GM12864 (cell line): ENCODE results near the gene HLA-DQB2.

ENCODE experiments used
- DNase-seq: peaks from one replicate; pipeline ENCODE4 v3.0.0-alpha.2; 2011; ENCODE audit warnings: low read depth
- H3K4me3 ChIP-seq: 2 replicates; pipeline ENCODE4 v1.5.1; 2011; ENCODE audit warnings: mild to moderate bottlenecking, low read depth, low read length, control low read depth
- TF ChIP-seq, protein P1 (sequence below): IDR thresholded peaks from 2 replicates; pipeline ENCODE4 v1.5.1; 2011; ENCODE audit warnings: low read depth, mild to moderate bottlenecking, moderate library complexity, low read length, control low read depth, inconsistent platforms; ENCODE audit errors: missing control alignments

Gene HLA-DQB2

DNA sequence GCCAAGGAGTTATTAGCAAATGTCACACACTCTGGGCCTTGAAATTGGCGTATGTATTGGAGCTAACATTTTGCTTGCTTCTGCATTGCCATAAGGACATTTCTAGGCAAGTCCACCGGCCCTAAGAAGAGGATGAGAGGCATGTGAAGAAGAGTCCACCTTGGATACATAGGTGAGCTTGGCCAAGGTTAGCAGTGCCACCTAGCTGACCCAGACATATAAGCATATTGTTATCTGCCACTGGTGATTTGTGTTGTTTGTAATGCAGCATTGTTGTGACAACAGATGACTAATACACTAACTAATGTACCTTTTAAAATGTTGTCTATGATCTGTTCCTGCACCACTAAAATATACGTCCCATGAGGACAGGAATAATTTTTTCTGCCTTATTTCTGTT, 46.9 kb downstream of the HLA-DQB2 start:
- TF ChIP-seq, protein P1, sequence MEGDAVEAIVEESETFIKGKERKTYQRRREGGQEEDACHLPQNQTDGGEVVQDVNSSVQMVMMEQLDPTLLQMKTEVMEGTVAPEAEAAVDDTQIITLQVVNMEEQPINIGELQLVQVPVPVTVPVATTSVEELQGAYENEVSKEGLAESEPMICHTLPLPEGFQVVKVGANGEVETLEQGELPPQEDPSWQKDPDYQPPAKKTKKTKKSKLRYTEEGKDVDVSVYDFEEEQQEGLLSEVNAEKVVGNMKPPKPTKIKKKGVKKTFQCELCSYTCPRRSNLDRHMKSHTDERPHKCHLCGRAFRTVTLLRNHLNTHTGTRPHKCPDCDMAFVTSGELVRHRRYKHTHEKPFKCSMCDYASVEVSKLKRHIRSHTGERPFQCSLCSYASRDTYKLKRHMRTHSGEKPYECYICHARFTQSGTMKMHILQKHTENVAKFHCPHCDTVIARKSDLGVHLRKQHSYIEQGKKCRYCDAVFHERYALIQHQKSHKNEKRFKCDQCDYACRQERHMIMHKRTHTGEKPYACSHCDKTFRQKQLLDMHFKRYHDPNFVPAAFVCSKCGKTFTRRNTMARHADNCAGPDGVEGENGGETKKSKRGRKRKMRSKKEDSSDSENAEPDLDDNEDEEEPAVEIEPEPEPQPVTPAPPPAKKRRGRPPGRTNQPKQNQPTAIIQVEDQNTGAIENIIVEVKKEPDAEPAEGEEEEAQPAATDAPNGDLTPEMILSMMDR = no peak
- H3K4me3 ChIP-seq = no peak overlapping the region
- no peak for DNase-seq

DNA sequence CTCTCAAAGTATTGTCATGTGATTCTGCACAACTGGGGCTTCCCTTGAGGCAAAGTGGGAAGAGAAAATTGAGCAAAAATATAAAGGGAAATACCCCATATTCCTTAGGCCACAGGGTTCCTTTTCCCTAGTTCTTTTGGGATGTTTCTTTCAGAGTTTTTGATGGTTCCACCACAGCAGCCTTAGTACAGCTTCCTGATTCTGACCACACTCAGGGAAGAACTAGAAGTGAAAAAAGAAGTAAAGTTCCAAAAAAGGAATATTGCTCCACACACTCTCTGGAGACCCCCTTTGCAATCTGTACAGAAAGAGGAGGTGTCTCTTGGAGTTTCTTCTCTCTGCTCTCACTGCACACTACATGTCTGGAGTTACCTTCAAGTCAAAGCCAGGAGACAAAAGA, 50.1 kb downstream of the HLA-DQB2 start:
- TF ChIP-seq, protein P1 = no peak
- H3K4me3 ChIP-seq = no peak overlapping the region
- no peak for DNase-seq

DNA sequence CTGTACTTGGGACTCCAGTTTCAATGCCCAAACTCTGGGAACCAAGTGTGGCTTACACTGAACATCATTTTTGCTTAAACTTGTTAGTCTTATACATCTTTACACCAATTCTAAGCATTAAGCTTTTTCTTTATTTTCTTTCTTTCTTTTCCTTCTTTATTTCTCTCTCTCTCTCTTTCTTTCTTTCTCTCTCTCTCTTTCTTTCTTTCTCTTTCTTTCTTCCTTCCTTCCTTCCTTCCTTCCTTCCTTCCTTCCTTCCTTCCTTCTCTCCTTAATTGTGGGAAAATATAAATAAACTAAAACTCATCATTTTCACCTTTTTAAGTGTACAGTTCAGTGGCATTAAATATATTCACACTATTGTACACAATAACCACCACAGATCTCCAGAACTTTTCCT, 53.7 kb downstream of the HLA-DQB2 start:
- H3K4me3 ChIP-seq = no peak overlapping the region
- TF ChIP-seq, protein P1 = no peak
- DNase-seq = no peak
